Measurements from ENCODE around the gene MATR3.

Gene MATR3

GRCh38 chr5:139271201-139272027 lies 22.1 kb upstream of the MATR3 start:
- no peak for DNase-seq (ENCODE audit: low read depth in 2 of 2)

- no peak for DNase-seq (ENCODE audit: low read depth in 2 of 2)
These were observed 20.8 kb upstream of the MATR3 start for GRCh38 chr5:139272471-139273321.

GRCh38 chr5:139273322-139273571 lies 20.3 kb upstream of the MATR3 start:
- DNase-seq (ENCODE audit: low read depth in 2 of 2) = no peak

GRCh38 chr5:139273572-139274289 lies 19.8 kb upstream of the MATR3 start:
- DNase-seq (ENCODE audit: low read depth in 2 of 2) = peak; percentile 79 to 89

- DNase-seq (ENCODE audit: low read depth in 2 of 2) = no peak
These were observed 18.0 kb upstream of the MATR3 start for GRCh38 chr5:139275536-139275935.

- no peak for DNase-seq (ENCODE audit: low read depth in 2 of 2)
These were observed 17.6 kb upstream of the MATR3 start for GRCh38 chr5:139275956-139276355.

DNA sequence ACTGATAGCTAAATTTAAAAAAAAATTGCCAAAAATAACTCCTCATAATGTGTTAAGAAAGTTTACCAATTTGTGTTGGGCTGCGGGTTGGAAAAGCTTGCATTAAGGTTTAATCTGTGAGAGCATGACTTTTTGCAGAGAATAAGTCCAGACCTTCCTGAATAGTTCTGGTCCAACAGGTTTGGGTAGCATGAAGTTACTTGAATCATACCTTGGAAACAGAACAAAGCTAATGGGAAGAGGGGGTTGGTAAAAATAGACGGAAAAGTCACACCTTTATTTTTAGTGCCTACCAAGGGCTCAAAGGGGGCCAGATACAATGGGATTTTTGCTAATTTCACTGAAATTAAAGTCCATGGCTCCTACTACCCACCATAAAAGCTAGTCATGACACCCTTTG lies 17.1 kb upstream of the MATR3 start:
- no peak for DNase-seq (ENCODE audit: low read depth in 2 of 2)

DNA sequence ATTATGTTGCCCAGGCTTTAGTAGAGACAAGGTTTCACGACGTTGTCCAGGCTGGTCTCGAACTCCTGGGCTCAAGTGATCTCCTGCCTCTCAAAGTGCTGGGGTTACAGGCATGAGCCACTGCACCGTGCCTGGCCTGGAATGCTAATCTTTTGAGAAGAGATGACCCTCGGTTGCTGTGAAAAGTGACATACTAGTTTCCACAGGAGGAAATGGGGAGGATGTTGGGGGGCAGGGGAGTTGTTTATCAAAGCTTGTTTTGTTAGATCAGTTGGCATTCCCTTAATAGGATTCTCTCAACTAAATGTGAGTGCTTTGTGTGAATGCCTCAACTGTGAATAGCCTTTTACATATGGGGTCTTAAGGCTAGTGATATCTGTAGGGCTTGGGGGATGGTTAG lies 16.4 kb upstream of the MATR3 start:
- no peak for DNase-seq (ENCODE audit: low read depth in 2 of 2)

GRCh38 chr5:139278540-139279274 lies 14.8 kb upstream of the MATR3 start:
- DNase-seq (ENCODE audit: low read depth in 2 of 2) = no peak

- no peak for DNase-seq (ENCODE audit: low read depth in 2 of 2)
These were observed 11.4 kb upstream of the MATR3 start for GRCh38 chr5:139282197-139282557.

DNA sequence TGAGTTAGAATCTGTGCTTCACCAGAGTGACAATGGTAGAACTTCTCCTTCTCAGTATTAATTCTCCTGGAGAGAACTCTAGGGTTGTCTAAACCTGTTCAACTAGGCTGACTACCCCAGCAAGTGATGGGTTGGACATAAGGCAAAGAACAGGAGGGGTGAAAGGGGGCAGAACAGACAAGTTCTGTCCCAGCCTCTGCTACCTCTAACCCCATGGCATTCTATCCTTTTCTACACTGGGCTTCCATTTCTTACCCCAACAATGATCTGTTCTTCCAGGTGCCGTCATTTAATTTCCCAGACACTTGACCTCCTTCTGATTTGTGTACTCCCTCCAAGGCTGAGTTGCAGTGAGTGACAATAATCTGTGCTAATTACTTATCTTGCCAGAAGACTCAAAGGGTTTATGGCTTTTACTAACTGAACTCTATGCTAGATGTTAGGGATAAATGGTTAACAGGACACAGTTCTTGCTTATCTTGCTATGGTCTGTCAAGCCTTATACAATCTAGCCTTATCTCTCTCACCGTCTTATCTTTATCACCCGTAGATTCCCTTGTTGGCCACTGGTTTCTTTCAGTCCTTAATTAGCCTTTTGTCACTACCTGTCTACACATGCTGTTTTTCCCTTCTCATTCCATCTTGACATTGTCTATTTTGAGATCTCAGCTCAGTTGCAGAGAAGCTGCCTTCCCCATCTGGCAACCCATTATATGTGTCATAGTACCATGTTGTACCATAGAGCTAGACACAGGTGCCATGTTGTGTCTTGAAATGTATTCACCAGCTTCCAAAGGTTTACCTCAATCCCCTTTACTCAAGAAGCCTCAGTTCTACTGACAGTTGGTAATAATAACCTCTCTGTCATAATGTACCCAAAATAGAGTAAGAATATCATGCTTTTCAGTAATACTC lies 10.0 kb upstream of the MATR3 start:
- no peak for DNase-seq (ENCODE audit: low read depth in 2 of 2)

DNA sequence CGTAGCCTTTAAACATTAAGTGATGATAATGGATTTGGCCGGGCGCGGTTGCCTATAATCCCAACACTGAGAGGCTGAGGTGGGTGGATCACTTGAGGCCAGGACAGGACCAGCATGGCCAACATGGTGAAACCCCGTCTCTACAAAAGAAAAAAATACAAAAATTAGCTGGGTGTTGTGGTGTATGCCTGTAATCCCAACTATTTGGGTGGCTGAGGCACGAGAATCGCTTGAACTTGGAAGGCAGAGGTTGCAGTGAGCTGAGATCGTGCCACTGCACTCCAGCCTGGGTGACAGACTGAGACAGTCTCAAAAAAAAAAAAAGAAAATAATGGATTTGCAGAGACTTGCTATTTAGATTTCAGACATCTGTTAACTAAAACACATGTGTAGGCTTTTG lies 9.2 kb upstream of the MATR3 start:
- DNase-seq (ENCODE audit: low read depth in 2 of 2) = no peak

- no peak for DNase-seq (ENCODE audit: low read depth in 2 of 2)
These were observed 7.7 kb upstream of the MATR3 start for GRCh38 chr5:139285651-139286392.

- no peak for DNase-seq (ENCODE audit: low read depth in 2 of 2)
These were observed 5.5 kb upstream of the MATR3 start for GRCh38 chr5:139287890-139288635.

GRCh38 chr5:139291051-139291450 lies 2.5 kb upstream of the MATR3 start:
- DNase-seq (ENCODE audit: low read depth in 2 of 2) = no peak

DNA sequence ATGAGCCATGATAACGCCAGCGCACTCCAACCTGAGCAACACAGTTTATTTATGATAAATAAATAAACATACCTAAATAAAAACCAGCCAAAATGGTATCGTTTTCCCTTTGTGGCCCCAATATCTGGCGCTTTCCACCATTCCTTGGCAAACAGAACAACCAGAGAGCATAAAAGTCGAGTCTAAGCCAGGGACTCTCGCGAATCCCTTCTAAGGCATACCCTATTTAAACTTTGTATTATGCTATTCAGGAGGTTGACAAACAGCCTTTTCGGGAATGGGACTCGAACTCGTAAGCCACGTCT lies 386 bp upstream of the MATR3 start:
- no peak for DNase-seq (ENCODE audit: low read depth in 2 of 2)

- DNase-seq (ENCODE audit: low read depth in 2 of 2) = peak; percentile 29 to 34
These were observed 1.0 kb downstream of the MATR3 start for GRCh38 chr5:139294374-139295165.

DNA sequence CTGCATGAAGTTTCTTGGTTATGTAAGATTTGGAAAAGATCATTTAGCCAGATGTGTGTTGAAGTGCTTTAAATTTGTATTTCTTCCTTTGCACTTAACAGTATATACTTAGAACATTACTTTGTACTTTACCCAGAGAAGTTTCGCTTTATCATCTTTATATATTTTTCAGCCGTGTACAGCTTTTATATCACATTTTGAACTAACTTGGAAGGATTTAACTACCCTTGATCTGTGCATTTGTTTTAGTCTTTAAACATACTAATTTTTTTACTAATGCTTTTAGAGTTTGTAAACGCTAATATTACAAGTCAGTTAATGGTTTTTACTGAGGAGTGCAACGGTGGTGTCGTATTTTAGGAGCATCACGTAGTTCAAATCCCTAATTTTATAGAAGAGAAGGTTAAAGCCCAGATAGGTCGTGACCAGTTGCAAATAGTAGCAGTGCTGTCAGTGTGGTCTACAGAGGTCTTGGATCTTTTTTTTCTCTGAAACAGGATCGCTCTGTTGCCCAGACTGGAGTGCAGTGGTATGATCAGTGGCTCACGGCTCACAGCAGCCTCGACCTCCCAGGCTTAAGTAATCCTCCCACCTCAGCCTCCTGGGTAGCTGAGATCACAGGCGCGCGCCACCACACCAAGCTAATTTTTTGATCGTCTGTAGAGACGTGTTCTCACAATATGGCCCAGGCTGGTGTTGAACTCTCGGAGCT lies 2.0 kb downstream of the MATR3 start:
- no peak for DNase-seq (ENCODE audit: low read depth in 2 of 2)

Data from stimulated activated CD4-positive, alpha-beta T cell treated with anti-CD3 and anti-CD28 coated beads, Interleukin-1b, Interleukin-23, amount 100 ng/mL, for 4 hours (primary cell).